ENCODE data around the gene GTF2H2C. TPM values are rescaled to one million over a fixed set of nuclear protein-coding genes. Genes with fewer than 3 reads are reported as not detected.

The GTF2H2C gene
- 74.7 TPM for total RNA-seq

DNA sequence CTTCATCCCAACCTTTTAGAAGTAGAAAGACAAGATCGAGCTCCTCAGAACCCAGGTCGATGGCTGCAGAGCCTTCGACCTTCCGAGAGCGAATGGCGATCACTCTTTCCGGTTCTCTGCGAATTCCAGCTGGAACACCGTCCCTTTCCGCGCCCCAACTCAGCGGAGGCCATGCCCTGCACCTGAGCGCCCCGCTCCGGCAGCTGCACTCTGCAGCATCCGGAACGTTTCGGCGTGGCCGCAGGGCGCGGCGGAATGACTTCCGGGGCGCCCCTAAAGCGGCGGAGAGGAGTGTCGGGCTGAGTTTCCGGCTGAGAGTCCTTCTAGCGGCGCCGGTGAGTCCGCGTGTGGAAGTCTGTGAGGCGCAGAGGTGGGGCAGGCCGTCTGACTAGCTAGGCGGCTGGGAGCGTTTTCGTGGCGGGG, at the start of gene GTF2H2C:
Gene GTF2H2C, plus strand, starts transcription at position 284 of the 423 bp plus-strand sequence. CDS start 4,942 bp downstream, outside the sequence.

Small RNA genes lying within 50 kb of the gene (small RNA-seq; reads per million reads assigned to genes)
- not detected for gene RNU6-724P

Other genes with a start within 250 kb of the GTF2H2C start
- 10.1 TPM for gene CCDC125, start 227.4 kb upstream of the GTF2H2C start, total RNA-seq
- gene AK6, start 190.7 kb upstream of the GTF2H2C start, total RNA-seq, result 20.5 TPM
- 67.1 TPM for gene TAF9, start 190.7 kb upstream of the GTF2H2C start, total RNA-seq
- gene RAD17, start 190.4 kb upstream of the GTF2H2C start, total RNA-seq, result 45.2 TPM
- gene MARVELD2, start 145.1 kb upstream of the GTF2H2C start, total RNA-seq, result 3.0 TPM
- gene OCLN, start 67.4 kb upstream of the GTF2H2C start, total RNA-seq, result 12.0 TPM